ENCODE results near the gene MTR. TPM values are rescaled to one million over a fixed set of nuclear protein-coding genes. Genes with fewer than 3 reads are reported as not detected.

MTR gene
- total RNA-seq, 1 experiment from 2014 or later: 26.3 TPM

GRCh38 chr1:236747311-236747985, 47.6 kb upstream of the MTR start:
- intact Hi-C loops (cut with micrococcal nuclease; ENCODE audit: unreplicated experiment): no loop called here
- H3K9me3 Mint-ChIP-seq (ENCODE audit: unreplicated experiment): no peaks in the 10 kb centered on the region
- ChIA-PET CTCF (interaction anchor here (0.6 kb wide), 1 partner anchor 94 kb away, joined by 3 read pairs; no protein-coding TSS in a partner anchor), POLR2A (no interaction called here)
- no peak overlapping the region for H3K27ac Mint-ChIP-seq (ENCODE audit: unreplicated experiment)
- no peak overlapping the region for H3K4me3 Mint-ChIP-seq (ENCODE audit: unreplicated experiment)
- no peaks in the 10 kb centered on the region for H3K36me3 Mint-ChIP-seq (ENCODE audit: insufficient read depth, unreplicated experiment)
- no peak for TF ChIP-seq CTCF (IDR thresholded peaks at IDR 0.05; ENCODE audit: insufficient read depth in 1 of 2, low read depth in 1 of 2, low read length in 1 of 2, severe bottlenecking in 1 of 2, unreplicated experiment in 1 of 2)
- no peaks in the 10 kb centered on the region for H3K4me1 Mint-ChIP-seq (ENCODE audit: low read depth, unreplicated experiment)
- peaks cover 11% of the 10 kb centered on the region for H3K27me3 Mint-ChIP-seq (ENCODE audit: insufficient read depth, unreplicated experiment)
- H3K9me3 ChIP-seq: no peaks in the 10 kb centered on the region
- no peak overlapping the region for H3K4me3 ChIP-seq (ENCODE audit: low read depth, low read length)
- H3K4me1 ChIP-seq: no peaks in the 10 kb centered on the region
- no peaks in the 10 kb centered on the region for H3K27me3 ChIP-seq (replicated peaks; ENCODE audit: control insufficient read depth, insufficient read depth, low read length)
- no peak for DNase-seq
- H3K36me3 ChIP-seq (ENCODE audit: control insufficient read depth, insufficient read depth, low read length): no peaks in the 10 kb centered on the region
- no TSS peak for BruUV-seq (replicated peaks)

GRCh38 chr1:236748268-236748870, 46.7 kb upstream of the MTR start:
- no peaks in the 10 kb centered on the region for H3K36me3 ChIP-seq (ENCODE audit: control insufficient read depth, insufficient read depth, low read length)
- no TSS peak for BruUV-seq (replicated peaks)
- TF ChIP-seq CTCF (IDR thresholded peaks at IDR 0.05; ENCODE audit: insufficient read depth in 1 of 2, low read depth in 1 of 2, low read length in 1 of 2, severe bottlenecking in 1 of 2, unreplicated experiment in 1 of 2): peak; percentile 32 to 35
- no peaks in the 10 kb centered on the region for H3K4me1 ChIP-seq
- intact Hi-C loops (cut with micrococcal nuclease; ENCODE audit: unreplicated experiment): no loop called here
- H3K4me1 Mint-ChIP-seq (ENCODE audit: low read depth, unreplicated experiment): no peaks in the 10 kb centered on the region
- CTCF ChIA-PET: interaction anchor here (0.6 kb wide), 1 partner anchor 94 kb away, joined by 3 read pairs; no protein-coding TSS in a partner anchor
- H3K4me3 ChIP-seq (ENCODE audit: low read depth, low read length): no peak overlapping the region
- POLR2A ChIA-PET: no interaction called here
- H3K9me3 ChIP-seq: no peaks in the 10 kb centered on the region
- H3K4me3 Mint-ChIP-seq (ENCODE audit: unreplicated experiment): no peak overlapping the region
- H3K27ac Mint-ChIP-seq (ENCODE audit: unreplicated experiment): no peak overlapping the region
- H3K36me3 Mint-ChIP-seq (ENCODE audit: insufficient read depth, unreplicated experiment): no peaks in the 10 kb centered on the region
- DNase-seq: no peak
- H3K9me3 Mint-ChIP-seq (ENCODE audit: unreplicated experiment): no peaks in the 10 kb centered on the region
- no peaks in the 10 kb centered on the region for H3K27me3 ChIP-seq (replicated peaks; ENCODE audit: control insufficient read depth, insufficient read depth, low read length)
- H3K27me3 Mint-ChIP-seq (ENCODE audit: insufficient read depth, unreplicated experiment): peaks cover 11% of the 10 kb centered on the region

- Histone ChIP-seq H3K4me1 (no peaks in the 10 kb centered on the region), H3K4me3 (ENCODE audit: low read depth, low read length) (no peak overlapping the region), H3K27me3 (replicated peaks; ENCODE audit: control insufficient read depth, insufficient read depth, low read length) (no peaks in the 10 kb centered on the region), H3K36me3 (ENCODE audit: control insufficient read depth, insufficient read depth, low read length) (no peaks in the 10 kb centered on the region), H3K9me3 (no peaks in the 10 kb centered on the region)
- H3K36me3 Mint-ChIP-seq (ENCODE audit: insufficient read depth, unreplicated experiment): no peaks in the 10 kb centered on the region
- DNase-seq: no peak
- ChIA-PET CTCF (interaction anchor here (0.6 to 1.0 kb wide), 2 partner anchors 142 to 266 kb away, joined by 3 to 8 read pairs; no protein-coding TSS in a partner anchor), POLR2A (no interaction called here)
- intact Hi-C loops (cut with micrococcal nuclease; ENCODE audit: unreplicated experiment): loop anchor here (5.0 kb wide), 1 partner anchor 811 kb away; no protein-coding TSS in a partner anchor
- BruUV-seq (replicated peaks): no TSS peak
- H3K4me1 Mint-ChIP-seq (ENCODE audit: low read depth, unreplicated experiment): no peaks in the 10 kb centered on the region
- peaks cover 14% of the 10 kb centered on the region for H3K27me3 Mint-ChIP-seq (ENCODE audit: insufficient read depth, unreplicated experiment)
- H3K9me3 Mint-ChIP-seq (ENCODE audit: unreplicated experiment): no peaks in the 10 kb centered on the region
- no peak overlapping the region for H3K4me3 Mint-ChIP-seq (ENCODE audit: unreplicated experiment)
- no peak for TF ChIP-seq CTCF (IDR thresholded peaks at IDR 0.05; ENCODE audit: insufficient read depth in 1 of 2, low read depth in 1 of 2, low read length in 1 of 2, severe bottlenecking in 1 of 2, unreplicated experiment in 1 of 2)
- H3K27ac Mint-ChIP-seq (ENCODE audit: unreplicated experiment): no peak overlapping the region
Observed at GRCh38 chr1:236750928-236751327, 44.2 kb upstream of the MTR start.

Measured in Caco-2 (cell line).